T-cell (primary cell): Measurements from ENCODE around the gene GPN2. TPM values are rescaled to one million over a fixed set of nuclear protein-coding genes. Genes with fewer than 3 reads are reported as not detected.

Experiments used
- ATAC-seq, 4 experiments: fragments of 200-7000 bp in 3 of 4; fragments of 150-1000 bp in 1 of 4; cut with Tn5 transposase; replicated peaks in 1 of 4; 1 replicate in 3 of 4; 2 replicates in 1 of 4; pipeline ENCODE4 v1.10.0; 2021; ENCODE audit warnings: moderate library complexity in 3 of 4, mild to moderate bottlenecking in 2 of 4, moderate number of reproducible peaks in 1 of 4
- CTCF ChIA-PET, 2 donors: fragments of 300-600 bp; sonication (Branson Sonifier 250); formaldehyde crosslinking; loops; one replicate each; lab custom pipeline; 2022; ENCODE audit warnings: antibody characterized with exemption in 2 of 2; lab: Charles Lee
- POLR2A ChIA-PET, 2 donors: fragments of 300-600 bp; sonication (Branson Sonifier 250); formaldehyde crosslinking; loops; one replicate each; lab custom pipeline; 2022; ENCODE audit warnings: antibody characterized with exemption in 2 of 2; lab: Charles Lee
- DNase-seq, 35 experiments: peaks; one replicate each; pipeline versions ENCODE4 v3.0.0 to v3.0.0-alpha.2; 2013 to 2023
- H3K27ac ChIP-seq: one replicate; pipeline ENCODE4 v1.5.1; 2013; ENCODE audit warnings: low read length
- H3K27me3 ChIP-seq, 2 experiments: replicated peaks in 1 of 2; 1 replicate in 1 of 2; 2 replicates in 1 of 2; pipeline versions ENCODE4 v1.6.1 to v1.7.0; 2013; ENCODE audit warnings: low read length in 1 of 2, mixed read lengths in 1 of 2; ENCODE audit not compliant: control insufficient read depth in 2 of 2, insufficient read depth in 2 of 2; ENCODE audit errors: extremely low read depth in 1 of 2
- H3K36me3 ChIP-seq, 2 donors: 1 replicate in 1 of 2; 2 replicates in 1 of 2; pipeline versions ENCODE4 v1.6.1 to v1.7.0; 2013; ENCODE audit warnings: low read length in 1 of 2; ENCODE audit not compliant: control insufficient read depth in 2 of 2, insufficient read depth in 1 of 2; ENCODE audit errors: extremely low read depth in 1 of 2
- H3K4me1 ChIP-seq, 2 experiments: 1 replicate in 1 of 2; 2 replicates in 1 of 2; pipeline versions ENCODE4 v1.6.1 to v1.7.0; 2013; ENCODE audit warnings: low read length in 2 of 2, mixed read lengths in 1 of 2; ENCODE audit not compliant: insufficient read depth in 2 of 2, control insufficient read depth in 1 of 2; ENCODE audit errors: extremely low read depth in 1 of 2
- H3K4me3 ChIP-seq, 2 donors: 1 replicate in 1 of 2; 2 replicates in 1 of 2; pipeline versions ENCODE4 v1.5.1 to v1.7.0; 2013; ENCODE audit warnings: mild to moderate bottlenecking in 2 of 2, low read length in 1 of 2, moderate library complexity in 1 of 2; ENCODE audit not compliant: control insufficient read depth in 1 of 2; ENCODE audit errors: extremely low read depth in 1 of 2
- H3K9me3 ChIP-seq: 2 replicates; pipeline ENCODE4 v1.7.0; 2013
- H3K27ac Mint-ChIP-seq, 2 donors: one replicate each; pipeline ENCODE4 v1.8.0; 2020 to 2021; ENCODE audit warnings: mild to moderate bottlenecking in 2 of 2, mixed read lengths in 2 of 2
- H3K27me3 Mint-ChIP-seq, 2 donors: one replicate each; pipeline ENCODE4 v1.8.0; 2021 to 2022; ENCODE audit warnings: mixed read lengths in 2 of 2
- H3K36me3 Mint-ChIP-seq: one replicate; pipeline ENCODE4 v1.8.0; 2021; ENCODE audit warnings: mixed read lengths
- H3K4me1 Mint-ChIP-seq, 3 donors: one replicate each; pipeline ENCODE4 v1.8.0; 2020 to 2022; ENCODE audit warnings: mixed read lengths in 3 of 3, mild to moderate bottlenecking in 1 of 3
- H3K4me3 Mint-ChIP-seq, 3 donors: one replicate each; pipeline ENCODE4 v1.8.0; 2020 to 2022; ENCODE audit warnings: mild to moderate bottlenecking in 3 of 3, mixed read lengths in 3 of 3, moderate library complexity in 3 of 3
- H3K9me3 Mint-ChIP-seq, 3 donors: one replicate each; pipeline ENCODE4 v1.8.0; 2020 to 2022; ENCODE audit warnings: mixed read lengths in 3 of 3
- WGBS: methylation state at CpG from one replicate; pipeline ENCODE4 v1.1.5; 2013; ENCODE audit warnings: missing lambda C conversion rate; ENCODE audit not compliant: insufficient coverage; 5-methylcytosine and 5-hydroxymethylcytosine counted together
- total RNA-seq, 35 experiments: library from RNA in 6 of 35; stranded (reverse) in 6 of 35; fragments of 120-200 nt in 1 of 35; gene quantifications; one replicate each; pipeline versions ENCODE4 v1.2.1 to v1.2.4 and lab custom pipeline; 2013 to 2026

Gene GPN2
- total RNA-seq, 5 donors from 2014 or later (not counting 1 experiment from before 2014, with no cell fraction given) = 30.8 to 35.7 (median 32.7) TPM

- ATAC-seq = no peak
- Mint-ChIP-seq H3K9me3 (no peaks in the 10 kb centered on the region), H3K4me3 (peak within 1 kb of the TSS; percentile 87 to 95 (median 88)), H3K4me1 (peaks cover 17 to 31% (median 23%) of the 10 kb centered on the region in 3 donors), H3K27me3 (no peaks in the 10 kb centered on the region), H3K36me3 (peaks cover 2% of the 10 kb centered on the region), H3K27ac (peak within 1 kb of the TSS; percentile 88 to 93)
- Histone ChIP-seq H3K4me1 (peaks cover 3 to 32% of the 10 kb centered on the region in 2 experiments), H3K4me3 (peak within 1 kb of the TSS in 1 of 2 donors; percentile 99), H3K9me3 (no peaks in the 10 kb centered on the region), H3K36me3 (peaks cover 4 to 8% of the 10 kb centered on the region in 2 donors), H3K27me3 (peaks cover 0 to 2% of the 10 kb centered on the region in 2 experiments), H3K27ac (peak within 1 kb of the TSS; percentile 66)
- ChIA-PET CTCF (interaction anchor here in 1 of 2 donors (0.6 kb wide), 1 partner anchor 58 kb away, joined by 5 read pairs; no protein-coding TSS in a partner anchor), POLR2A (no interaction called here)
- peak in 19 of 35 experiments; percentile 10 to 56 (median 26) for DNase-seq
- WGBS = 96% methylated on average over 31 of the region's 37 CpGs
These were observed 27.1 kb downstream of the GPN2 start, which contains the start of gene SFN for GRCh38 chr1:26862781-26863684. SFN (plus strand) TSS chr1:26863149; CDS start chr1:26863213, 64 bp downstream.

GRCh38 chr1:26861889-26862378 lies 28.1 kb downstream of the GPN2 start:
- peaks cover 17 to 31% (median 23%) of the 10 kb centered on the region in 3 donors for H3K4me1 Mint-ChIP-seq
- H3K36me3 Mint-ChIP-seq = peaks cover 4% of the 10 kb centered on the region
- no peak overlapping the region for H3K27ac ChIP-seq
- no peaks in the 10 kb centered on the region for H3K27me3 Mint-ChIP-seq
- H3K27me3 ChIP-seq = peaks cover 0 to 2% of the 10 kb centered on the region in 2 experiments
- H3K4me3 ChIP-seq = no peak overlapping the region
- no peaks in the 10 kb centered on the region for H3K9me3 ChIP-seq
- ChIA-PET POLR2A (no interaction called here), CTCF (interaction anchor here in 1 of 2 donors (0.7 kb wide), 1 partner anchor 1650 kb away, joined by 3 read pairs; no protein-coding TSS in a partner anchor)
- 90% methylated on average over 4 of the region's 7 CpGs for WGBS
- H3K4me3 Mint-ChIP-seq = peak overlapping the region in 2 of 3 donors; percentile 37 to 88
- ATAC-seq (no peak), DNase-seq (no peak)
- H3K4me1 ChIP-seq = peaks cover 3 to 32% of the 10 kb centered on the region in 2 experiments
- peak overlapping the region; percentile 44 to 74 for H3K27ac Mint-ChIP-seq
- H3K9me3 Mint-ChIP-seq = no peaks in the 10 kb centered on the region
- peaks cover 12 to 14% of the 10 kb centered on the region in 2 donors for H3K36me3 ChIP-seq

- Histone ChIP-seq H3K4me3 (no peak overlapping the region), H3K9me3 (no peaks in the 10 kb centered on the region), H3K27ac (no peak overlapping the region), H3K36me3 (peaks cover 12 to 19% of the 10 kb centered on the region in 2 donors), H3K27me3 (peaks cover 0 to 2% of the 10 kb centered on the region in 2 experiments), H3K4me1 (peaks cover 3 to 31% of the 10 kb centered on the region in 2 experiments)
- Mint-ChIP-seq H3K9me3 (no peaks in the 10 kb centered on the region), H3K4me3 (no peak overlapping the region), H3K27me3 (no peaks in the 10 kb centered on the region), H3K27ac (peak overlapping the region in 1 of 2 donors; percentile 44), H3K4me1 (peaks cover 17 to 31% (median 23%) of the 10 kb centered on the region in 3 donors), H3K36me3 (peaks cover 4% of the 10 kb centered on the region)
- ChIA-PET CTCF (no interaction called here), POLR2A (no interaction called here)
- ATAC-seq = no peak
- WGBS = 80% methylated on average over 2 of the region's 5 CpGs
- DNase-seq = no peak
These were observed 28.8 kb downstream of the GPN2 start for GRCh38 chr1:26861286-26861701.

GRCh38 chr1:26858891-26859640 lies 31.0 kb downstream of the GPN2 start:
- ChIA-PET CTCF (interaction anchor here (0.7 to 1.0 kb wide), 3 partner anchors 25 to 31 kb away, joined by 3 to 4 read pairs (median 4); partner anchors contain the start of gene GPN2 (in 1 of the 2)), POLR2A (interaction anchor here in 1 of 2 donors (0.6 kb wide), 1 partner anchor 22 kb away, joined by 3 read pairs; no protein-coding TSS in a partner anchor)
- WGBS = 97% methylated on average over 6 of the region's 7 CpGs
- Histone ChIP-seq H3K36me3 (peaks cover 12 to 41% of the 10 kb centered on the region in 2 donors), H3K4me3 (no peak overlapping the region), H3K4me1 (peaks cover under 1 to 16% of the 10 kb centered on the region in 2 experiments), H3K9me3 (no peaks in the 10 kb centered on the region), H3K27me3 (no peaks in the 10 kb centered on the region), H3K27ac (no peak overlapping the region)
- Mint-ChIP-seq H3K4me3 (no peak overlapping the region), H3K4me1 (peaks cover 12 to 20% (median 16%) of the 10 kb centered on the region in 3 donors), H3K36me3 (peaks cover 15% of the 10 kb centered on the region), H3K27ac (no peak overlapping the region), H3K9me3 (no peaks in the 10 kb centered on the region), H3K27me3 (no peaks in the 10 kb centered on the region)
- no peak for DNase-seq
- no peak for ATAC-seq

GRCh38 chr1:26858160-26858559 lies 31.9 kb downstream of the GPN2 start:
- Histone ChIP-seq H3K4me1 (peaks cover 0 to 7% of the 10 kb centered on the region in 2 experiments), H3K4me3 (no peak overlapping the region), H3K36me3 (peaks cover 16 to 50% of the 10 kb centered on the region in 2 donors), H3K9me3 (no peaks in the 10 kb centered on the region), H3K27ac (no peak overlapping the region), H3K27me3 (no peaks in the 10 kb centered on the region)
- ChIA-PET POLR2A (interaction anchor here in 1 of 2 donors (0.5 kb wide), 1 partner anchor 13 kb away, joined by 3 read pairs; no protein-coding TSS in a partner anchor), CTCF (interaction anchor here in 1 of 2 donors (0.5 to 1.0 kb wide), 3 partner anchors 25 to 333 kb away, joined by 3 to 4 read pairs (median 4); partner anchors contain the start of gene GPN2)
- Mint-ChIP-seq H3K4me3 (no peak overlapping the region), H3K4me1 (peaks cover 4 to 13% (median 11%) of the 10 kb centered on the region in 3 donors), H3K36me3 (peaks cover 17% of the 10 kb centered on the region), H3K9me3 (no peaks in the 10 kb centered on the region), H3K27ac (no peak overlapping the region), H3K27me3 (no peaks in the 10 kb centered on the region)
- DNase-seq = no peak
- WGBS = 100% methylated on average over 1 of the region's 4 CpGs
- ATAC-seq = no peak
